Bronchial epithelial cell (primary cell): ENCODE data around the gene CAMK1G. TPM values are rescaled to one million over a fixed set of nuclear protein-coding genes. Genes with fewer than 3 reads are reported as not detected.

Experiments used
- DNase-seq: peaks from one replicate; pipeline ENCODE4 v3.0.0-alpha.2; 2010; ENCODE audit warnings: low read depth
- FAIRE-seq: peaks from 2 replicates; lab custom pipeline; 2011; peaks lifted over from hg19 to GRCh38; lab: Jason Lieb, UNC
- H3K27me3 ChIP-seq: 2 replicates; pipeline ENCODE4 v1.5.1; 2011; ENCODE audit warnings: low read length; ENCODE audit not compliant: control insufficient read depth, insufficient read depth
- H3K36me3 ChIP-seq: 2 replicates; pipeline ENCODE4 v1.5.1; 2011; ENCODE audit warnings: low read length; ENCODE audit not compliant: control insufficient read depth, insufficient read depth
- H3K4me3 ChIP-seq: 2 replicates; pipeline ENCODE4 v1.5.1; 2011; ENCODE audit warnings: mild to moderate bottlenecking, low read depth, low read length, control low read depth
- total RNA-seq: library from RNA; depleted of rRNA; stranded (reverse); fragments of >200 nt; gene quantifications from 2 replicates; pipeline ENCODE4 v1.2.1, GENCODE V29; 2014
- TF ChIP-seq, protein P1 (sequence below): IDR thresholded peaks from 2 replicates; pipeline ENCODE4 v1.5.1; 2011; ENCODE audit warnings: mild to moderate bottlenecking, moderate library complexity, low read length, control low read depth, inconsistent platforms; ENCODE audit not compliant: insufficient read depth, severe bottlenecking

Gene CAMK1G
- total RNA-seq, 1 donor from 2014 or later, result not detected

DNA sequence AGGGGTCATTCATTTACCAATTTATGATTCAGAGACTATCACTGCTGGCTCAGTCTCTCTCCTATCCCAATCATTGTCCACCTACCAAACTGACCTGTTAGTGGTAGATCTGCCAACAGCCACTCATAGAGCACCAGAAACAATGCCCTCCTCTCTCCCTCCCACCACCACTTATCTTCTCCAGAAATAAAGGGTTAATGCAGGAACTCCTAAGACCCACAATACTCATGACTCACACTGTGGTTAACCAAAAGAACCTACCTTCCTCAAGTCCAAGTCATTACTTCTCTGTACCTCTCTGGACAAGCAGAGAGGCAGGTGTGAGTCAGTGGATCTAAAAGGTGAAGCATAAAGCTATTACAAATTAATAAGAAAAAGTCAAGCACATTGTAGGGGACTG lies 40.9 kb upstream of the CAMK1G start:
- Histone ChIP-seq H3K36me3 (no peaks in the 10 kb centered on the region), H3K4me3 (no peak overlapping the region), H3K27me3 (no peaks in the 10 kb centered on the region)
- DNase-seq (peak; percentile 99), FAIRE-seq (peak; percentile 40)
- TF ChIP-seq, protein P1, sequence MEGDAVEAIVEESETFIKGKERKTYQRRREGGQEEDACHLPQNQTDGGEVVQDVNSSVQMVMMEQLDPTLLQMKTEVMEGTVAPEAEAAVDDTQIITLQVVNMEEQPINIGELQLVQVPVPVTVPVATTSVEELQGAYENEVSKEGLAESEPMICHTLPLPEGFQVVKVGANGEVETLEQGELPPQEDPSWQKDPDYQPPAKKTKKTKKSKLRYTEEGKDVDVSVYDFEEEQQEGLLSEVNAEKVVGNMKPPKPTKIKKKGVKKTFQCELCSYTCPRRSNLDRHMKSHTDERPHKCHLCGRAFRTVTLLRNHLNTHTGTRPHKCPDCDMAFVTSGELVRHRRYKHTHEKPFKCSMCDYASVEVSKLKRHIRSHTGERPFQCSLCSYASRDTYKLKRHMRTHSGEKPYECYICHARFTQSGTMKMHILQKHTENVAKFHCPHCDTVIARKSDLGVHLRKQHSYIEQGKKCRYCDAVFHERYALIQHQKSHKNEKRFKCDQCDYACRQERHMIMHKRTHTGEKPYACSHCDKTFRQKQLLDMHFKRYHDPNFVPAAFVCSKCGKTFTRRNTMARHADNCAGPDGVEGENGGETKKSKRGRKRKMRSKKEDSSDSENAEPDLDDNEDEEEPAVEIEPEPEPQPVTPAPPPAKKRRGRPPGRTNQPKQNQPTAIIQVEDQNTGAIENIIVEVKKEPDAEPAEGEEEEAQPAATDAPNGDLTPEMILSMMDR, result no peak

DNA sequence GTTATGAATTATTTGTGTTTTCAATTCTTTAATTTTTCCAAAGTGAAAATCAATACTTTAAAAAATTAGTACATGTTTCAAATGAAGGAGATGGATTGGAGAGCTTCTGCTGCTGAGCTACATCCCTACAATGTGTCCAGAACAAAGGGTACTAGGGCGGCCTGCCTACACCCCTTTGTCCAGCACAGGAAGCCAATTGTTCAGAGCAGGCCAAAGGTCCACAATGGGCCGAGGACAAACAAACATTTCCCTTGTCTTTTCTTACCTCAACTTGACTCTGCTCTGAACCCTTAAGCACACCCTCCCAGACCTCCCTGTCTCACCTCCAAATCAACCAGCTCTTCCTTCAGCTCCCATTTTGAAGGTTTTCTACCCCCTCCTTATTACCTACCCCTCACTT lies 39.4 kb upstream of the CAMK1G start:
- FAIRE-seq, result no peak
- no peak for DNase-seq
- TF ChIP-seq, protein P1, result no peak
- no peaks in the 10 kb centered on the region for H3K36me3 ChIP-seq
- H3K27me3 ChIP-seq, result no peaks in the 10 kb centered on the region
- H3K4me3 ChIP-seq, result no peak overlapping the region

DNA sequence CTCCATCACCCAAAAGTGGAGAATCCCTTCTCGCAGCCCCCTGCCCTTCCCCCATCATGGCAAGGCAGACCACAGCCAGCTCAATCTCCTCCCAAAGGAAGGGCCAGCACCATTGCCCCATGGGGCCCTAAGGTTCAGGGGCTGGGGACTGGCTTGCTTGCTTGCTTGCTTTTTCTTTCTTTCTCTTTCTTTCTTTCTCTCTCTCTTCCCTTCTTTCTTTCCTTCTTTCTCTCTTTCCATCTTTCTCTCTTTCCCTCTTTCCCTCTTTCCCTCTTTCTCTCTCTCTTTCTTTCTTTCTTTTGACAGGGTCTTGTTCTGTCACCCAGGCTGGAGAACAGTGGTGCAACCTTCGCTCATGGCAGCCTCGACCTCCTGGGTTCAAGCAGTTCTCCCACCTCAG lies 38.1 kb upstream of the CAMK1G start:
- no peaks in the 10 kb centered on the region for H3K36me3 ChIP-seq
- H3K27me3 ChIP-seq, result no peaks in the 10 kb centered on the region
- FAIRE-seq, result no peak
- no peak overlapping the region for H3K4me3 ChIP-seq
- DNase-seq, result no peak
- TF ChIP-seq, protein P1, result no peak

DNA sequence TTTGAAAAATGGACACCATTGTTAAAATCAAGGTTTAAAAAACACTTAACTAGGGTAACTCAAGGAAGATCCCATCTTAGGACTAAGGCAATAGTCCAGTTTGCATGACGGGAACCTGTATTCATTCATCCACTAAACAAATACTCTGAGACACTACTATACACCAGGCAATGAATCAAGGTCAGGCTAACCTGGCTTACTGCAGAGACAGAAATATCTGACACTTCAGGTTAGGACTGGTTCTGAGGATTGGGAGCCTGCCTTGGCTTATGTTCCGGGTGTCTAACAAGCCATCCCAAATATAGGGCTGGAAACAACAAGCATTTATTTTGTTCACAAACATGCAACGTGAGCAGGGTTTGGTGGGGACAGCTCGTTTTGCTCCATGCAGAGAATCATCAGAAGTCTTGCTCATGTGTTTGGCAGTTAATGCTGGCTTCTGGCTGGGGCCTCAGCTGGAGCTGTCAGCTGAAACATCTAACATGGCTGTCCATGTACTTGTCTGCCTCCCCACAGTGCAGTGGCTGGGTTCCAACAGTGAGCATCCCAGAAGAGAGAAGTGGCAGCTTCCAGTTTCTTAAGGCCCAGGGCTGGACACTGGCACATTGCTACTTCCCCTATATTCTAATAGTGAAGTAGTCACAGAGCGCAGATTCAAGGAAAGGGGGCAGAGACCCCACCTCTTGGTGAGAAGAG lies 37.0 kb upstream of the CAMK1G start:
- H3K4me3 ChIP-seq, result no peak overlapping the region
- TF ChIP-seq, protein P1, result no peak
- no peaks in the 10 kb centered on the region for H3K36me3 ChIP-seq
- FAIRE-seq (peak; percentile 7), DNase-seq (peak; percentile 63)
- H3K27me3 ChIP-seq, result no peaks in the 10 kb centered on the region

DNA sequence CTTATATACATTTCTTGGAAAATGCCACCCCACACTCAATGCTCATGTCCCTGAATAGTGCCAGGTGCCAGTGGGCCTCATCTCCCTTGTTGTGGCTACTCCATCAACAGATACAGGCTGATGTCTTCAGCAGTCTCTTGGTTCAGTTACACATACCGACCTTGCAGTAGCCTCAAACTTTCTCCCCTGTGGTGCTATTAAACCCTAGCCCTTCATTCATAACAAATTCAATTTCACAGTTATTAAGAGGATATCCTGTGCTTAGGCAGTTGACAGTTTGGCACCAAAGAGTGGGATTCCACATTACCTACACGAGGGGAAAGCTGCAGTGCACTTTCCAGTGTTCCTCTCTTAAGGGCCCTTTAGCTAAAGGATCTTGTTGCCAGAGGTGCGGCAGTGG lies 35.9 kb upstream of the CAMK1G start:
- no peak for DNase-seq
- no peak for FAIRE-seq
- H3K36me3 ChIP-seq, result no peaks in the 10 kb centered on the region
- TF ChIP-seq, protein P1, result no peak
- no peak overlapping the region for H3K4me3 ChIP-seq
- no peaks in the 10 kb centered on the region for H3K27me3 ChIP-seq
